ENCODE data around the gene MALRD1.

DNA sequence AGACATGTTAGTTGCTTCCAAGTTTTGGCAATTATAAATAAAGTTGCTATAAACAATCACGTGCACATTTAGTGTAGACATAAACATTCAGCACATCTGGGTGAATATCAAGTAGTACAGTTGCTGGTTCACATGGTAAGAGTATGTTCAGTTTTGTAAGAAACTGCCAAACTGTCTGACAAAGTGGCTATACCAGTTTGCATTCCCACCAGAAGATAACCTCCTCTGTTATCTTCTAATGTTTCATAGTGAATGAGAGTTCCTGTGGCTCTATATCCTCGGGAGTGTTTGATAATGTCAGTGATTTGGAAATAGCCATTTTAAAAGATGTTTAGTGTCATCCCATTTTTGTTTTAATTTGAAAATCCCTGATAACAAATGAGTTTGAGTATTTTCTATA, 508.1 kb downstream of the MALRD1 start:
- no peak for TF ChIP-seq SP4 (IDR thresholded peaks at IDR 0.05; ENCODE audit: low read length)
- no peak for TF ChIP-seq CREB1 (IDR thresholded peaks at IDR 0.05)
- TF ChIP-seq, protein P1, sequence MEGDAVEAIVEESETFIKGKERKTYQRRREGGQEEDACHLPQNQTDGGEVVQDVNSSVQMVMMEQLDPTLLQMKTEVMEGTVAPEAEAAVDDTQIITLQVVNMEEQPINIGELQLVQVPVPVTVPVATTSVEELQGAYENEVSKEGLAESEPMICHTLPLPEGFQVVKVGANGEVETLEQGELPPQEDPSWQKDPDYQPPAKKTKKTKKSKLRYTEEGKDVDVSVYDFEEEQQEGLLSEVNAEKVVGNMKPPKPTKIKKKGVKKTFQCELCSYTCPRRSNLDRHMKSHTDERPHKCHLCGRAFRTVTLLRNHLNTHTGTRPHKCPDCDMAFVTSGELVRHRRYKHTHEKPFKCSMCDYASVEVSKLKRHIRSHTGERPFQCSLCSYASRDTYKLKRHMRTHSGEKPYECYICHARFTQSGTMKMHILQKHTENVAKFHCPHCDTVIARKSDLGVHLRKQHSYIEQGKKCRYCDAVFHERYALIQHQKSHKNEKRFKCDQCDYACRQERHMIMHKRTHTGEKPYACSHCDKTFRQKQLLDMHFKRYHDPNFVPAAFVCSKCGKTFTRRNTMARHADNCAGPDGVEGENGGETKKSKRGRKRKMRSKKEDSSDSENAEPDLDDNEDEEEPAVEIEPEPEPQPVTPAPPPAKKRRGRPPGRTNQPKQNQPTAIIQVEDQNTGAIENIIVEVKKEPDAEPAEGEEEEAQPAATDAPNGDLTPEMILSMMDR (IDR thresholded peaks at IDR 0.05; ENCODE audit: control extremely low read depth in 1 of 3, insufficient read depth in 1 of 3, low read depth in 1 of 3, low read length in 3 of 3) = no peak
- TF ChIP-seq, protein P2, sequence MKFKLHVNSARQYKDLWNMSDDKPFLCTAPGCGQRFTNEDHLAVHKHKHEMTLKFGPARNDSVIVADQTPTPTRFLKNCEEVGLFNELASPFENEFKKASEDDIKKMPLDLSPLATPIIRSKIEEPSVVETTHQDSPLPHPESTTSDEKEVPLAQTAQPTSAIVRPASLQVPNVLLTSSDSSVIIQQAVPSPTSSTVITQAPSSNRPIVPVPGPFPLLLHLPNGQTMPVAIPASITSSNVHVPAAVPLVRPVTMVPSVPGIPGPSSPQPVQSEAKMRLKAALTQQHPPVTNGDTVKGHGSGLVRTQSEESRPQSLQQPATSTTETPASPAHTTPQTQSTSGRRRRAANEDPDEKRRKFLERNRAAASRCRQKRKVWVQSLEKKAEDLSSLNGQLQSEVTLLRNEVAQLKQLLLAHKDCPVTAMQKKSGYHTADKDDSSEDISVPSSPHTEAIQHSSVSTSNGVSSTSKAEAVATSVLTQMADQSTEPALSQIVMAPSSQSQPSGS (IDR thresholded peaks at IDR 0.05; ENCODE audit: low read length) = no peak
- no peak for TF ChIP-seq BACH1 (IDR thresholded peaks at IDR 0.05; ENCODE audit: low read length)
- no peak for TF ChIP-seq POLR2A (IDR thresholded peaks at IDR 0.05; ENCODE audit: control extremely low read depth in 1 of 2, low read depth in 2 of 2, low read length in 2 of 2)
- TF ChIP-seq HDAC2 (IDR thresholded peaks at IDR 0.05; ENCODE audit: borderline replicate concordance in 1 of 2, low read depth in 2 of 2, low read length in 2 of 2) = no peak
- TF ChIP-seq SP1 (IDR thresholded peaks at IDR 0.05; ENCODE audit: low read depth, low read length) = no peak
- no peak for TF ChIP-seq SIN3A (conservative IDR thresholded peaks at IDR 0.05 in 1 of 2, IDR thresholded peaks at IDR 0.05 in 1 of 2; ENCODE audit: low read depth in 1 of 2, low read length in 2 of 2)
- no peak for TF ChIP-seq SIX5 (IDR thresholded peaks at IDR 0.05; ENCODE audit: low read depth, low read length)
- no peak for TF ChIP-seq GABPA (IDR thresholded peaks at IDR 0.05; ENCODE audit: borderline replicate concordance, insufficient read depth, low read length)
- no peak for TF ChIP-seq TAF1 (IDR thresholded peaks at IDR 0.05; ENCODE audit: low read depth, low read length)
- TF ChIP-seq POLR2AphosphoS5 (IDR thresholded peaks at IDR 0.05; ENCODE audit: low read depth, low read length) = no peak
- TF ChIP-seq, protein P3, sequence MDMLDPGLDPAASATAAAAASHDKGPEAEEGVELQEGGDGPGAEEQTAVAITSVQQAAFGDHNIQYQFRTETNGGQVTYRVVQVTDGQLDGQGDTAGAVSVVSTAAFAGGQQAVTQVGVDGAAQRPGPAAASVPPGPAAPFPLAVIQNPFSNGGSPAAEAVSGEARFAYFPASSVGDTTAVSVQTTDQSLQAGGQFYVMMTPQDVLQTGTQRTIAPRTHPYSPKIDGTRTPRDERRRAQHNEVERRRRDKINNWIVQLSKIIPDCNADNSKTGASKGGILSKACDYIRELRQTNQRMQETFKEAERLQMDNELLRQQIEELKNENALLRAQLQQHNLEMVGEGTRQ (IDR thresholded peaks at IDR 0.05; ENCODE audit: low read length) = no peak
